ENCODE results near the gene SFXN5. TPM values are rescaled to one million over a fixed set of nuclear protein-coding genes. Genes with fewer than 3 reads are reported as not detected.

SFXN5 gene
- total RNA-seq, 1 experiment from 2014 or later: 31.3 TPM

DNA sequence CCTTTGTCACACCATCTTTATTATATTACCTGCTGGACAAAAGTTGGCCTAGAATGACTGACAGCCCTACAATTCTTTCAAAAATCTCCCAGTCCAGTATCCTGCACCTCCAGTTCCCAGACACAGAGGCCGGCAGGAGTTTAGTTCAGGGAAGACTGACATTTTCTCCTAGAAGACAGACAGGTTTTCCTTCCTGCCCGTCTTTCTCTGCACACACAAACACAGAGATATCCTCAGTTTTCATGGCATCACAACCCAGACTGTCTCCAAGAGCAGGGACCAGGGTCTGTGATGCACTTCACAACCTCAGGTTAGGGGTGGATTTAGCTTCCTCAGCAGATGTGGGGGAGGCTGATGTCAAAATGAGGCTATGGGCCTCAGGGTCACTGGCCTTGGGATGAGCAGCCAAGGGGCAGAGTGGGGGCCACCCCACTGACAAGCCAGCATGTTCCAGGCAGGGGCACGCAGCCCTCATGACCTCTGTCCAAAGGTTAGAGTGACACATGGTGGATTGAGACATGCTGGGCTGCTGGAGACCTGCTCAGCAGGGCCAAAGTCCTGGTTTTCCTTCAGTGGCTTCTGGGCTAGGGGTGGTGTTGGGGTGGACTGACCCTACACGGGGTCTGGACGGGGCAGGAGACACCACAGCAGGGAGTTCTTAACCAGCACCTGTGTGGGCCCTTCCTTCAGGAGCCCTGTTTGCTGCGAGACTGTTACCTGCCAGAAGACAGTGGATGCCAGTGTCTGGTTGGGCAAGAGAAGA, 70.5 kb downstream of the SFXN5 start:
- H3K27ac Mint-ChIP-seq (ENCODE audit: unreplicated experiment): peak overlapping the region; percentile 36
- CTCF ChIA-PET: no interaction called here
- intact Hi-C loops (cut with micrococcal nuclease; ENCODE audit: unreplicated experiment): loop anchor here (1.0 kb wide), 1 partner anchor 31 kb away; no protein-coding TSS in a partner anchor

GRCh38 chr2:72999729-73000725, 71.5 kb downstream of the SFXN5 start:
- intact Hi-C loops (cut with micrococcal nuclease; ENCODE audit: unreplicated experiment): no loop called here
- no peaks in the 10 kb centered on the region for H3K36me3 Mint-ChIP-seq (ENCODE audit: insufficient read depth, unreplicated experiment)
- CTCF ChIA-PET: interaction anchor here (0.5 kb wide), 1 partner anchor 1233 kb away, joined by 4 read pairs; no protein-coding TSS in a partner anchor
- Histone ChIP-seq H3K27me3 (replicated peaks; ENCODE audit: control insufficient read depth, insufficient read depth, low read length) (no peaks in the 10 kb centered on the region), H3K36me3 (ENCODE audit: control insufficient read depth, insufficient read depth, low read length) (no peaks in the 10 kb centered on the region; the same call in none of the 2 replicates), H3K4me1 (peaks cover 14% of the 10 kb centered on the region), H3K9me3 (no peaks in the 10 kb centered on the region), H3K4me3 (ENCODE audit: low read depth, low read length) (no peak overlapping the region)
- no peak overlapping the region for H3K27ac Mint-ChIP-seq (ENCODE audit: unreplicated experiment)
- peaks cover 11% of the 10 kb centered on the region for H3K4me1 Mint-ChIP-seq (ENCODE audit: low read depth, unreplicated experiment)
- BruUV-seq (replicated peaks): no TSS peak
- TF ChIP-seq CTCF (IDR thresholded peaks at IDR 0.05; ENCODE audit: insufficient read depth in 1 of 2, low read depth in 1 of 2, low read length in 1 of 2, severe bottlenecking in 1 of 2, unreplicated experiment in 1 of 2): no peak
- H3K4me3 Mint-ChIP-seq (ENCODE audit: unreplicated experiment): no peak overlapping the region
- H3K9me3 Mint-ChIP-seq (ENCODE audit: unreplicated experiment): no peaks in the 10 kb centered on the region
- no peaks in the 10 kb centered on the region for H3K27me3 Mint-ChIP-seq (ENCODE audit: insufficient read depth, unreplicated experiment)
- POLR2A ChIA-PET: no interaction called here
- no peak for DNase-seq

More for the DNA sequence above, 70.5 kb downstream of the SFXN5 start:
- TF ChIP-seq CTCF (IDR thresholded peaks at IDR 0.05; ENCODE audit: insufficient read depth in 1 of 2, low read depth in 1 of 2, low read length in 1 of 2, severe bottlenecking in 1 of 2, unreplicated experiment in 1 of 2): no peak
- H3K27me3 Mint-ChIP-seq (ENCODE audit: insufficient read depth, unreplicated experiment): no peaks in the 10 kb centered on the region
- BruUV-seq (replicated peaks): no TSS peak
- no peaks in the 10 kb centered on the region; the same call in none of the 2 replicates for H3K36me3 ChIP-seq (ENCODE audit: control insufficient read depth, insufficient read depth, low read length)
- H3K4me1 Mint-ChIP-seq (ENCODE audit: low read depth, unreplicated experiment): peaks cover 11% of the 10 kb centered on the region
- H3K9me3 ChIP-seq: no peaks in the 10 kb centered on the region
- no peak for DNase-seq
- POLR2A ChIA-PET: no interaction called here
- H3K9me3 Mint-ChIP-seq (ENCODE audit: unreplicated experiment): no peaks in the 10 kb centered on the region
- H3K4me3 ChIP-seq (ENCODE audit: low read depth, low read length): no peak overlapping the region
- peaks cover 14% of the 10 kb centered on the region for H3K4me1 ChIP-seq
- H3K36me3 Mint-ChIP-seq (ENCODE audit: insufficient read depth, unreplicated experiment): no peaks in the 10 kb centered on the region
- H3K4me3 Mint-ChIP-seq (ENCODE audit: unreplicated experiment): no peak overlapping the region
- H3K27me3 ChIP-seq (replicated peaks; ENCODE audit: control insufficient read depth, insufficient read depth, low read length): no peaks in the 10 kb centered on the region

- no peaks in the 10 kb centered on the region for H3K9me3 ChIP-seq
- Mint-ChIP-seq H3K27ac (ENCODE audit: unreplicated experiment) (no peak overlapping the region), H3K4me1 (ENCODE audit: low read depth, unreplicated experiment) (peaks cover 11% of the 10 kb centered on the region), H3K9me3 (ENCODE audit: unreplicated experiment) (no peaks in the 10 kb centered on the region), H3K27me3 (ENCODE audit: insufficient read depth, unreplicated experiment) (no peaks in the 10 kb centered on the region), H3K36me3 (ENCODE audit: insufficient read depth, unreplicated experiment) (no peaks in the 10 kb centered on the region), H3K4me3 (ENCODE audit: unreplicated experiment) (no peak overlapping the region)
- H3K36me3 ChIP-seq (ENCODE audit: control insufficient read depth, insufficient read depth, low read length): no peaks in the 10 kb centered on the region; the same call in none of the 2 replicates
- no peak for TF ChIP-seq CTCF (IDR thresholded peaks at IDR 0.05; ENCODE audit: insufficient read depth in 1 of 2, low read depth in 1 of 2, low read length in 1 of 2, severe bottlenecking in 1 of 2, unreplicated experiment in 1 of 2)
- H3K4me3 ChIP-seq (ENCODE audit: low read depth, low read length): no peak overlapping the region
- no peaks in the 10 kb centered on the region for H3K27me3 ChIP-seq (replicated peaks; ENCODE audit: control insufficient read depth, insufficient read depth, low read length)
- peaks cover 14% of the 10 kb centered on the region for H3K4me1 ChIP-seq
- intact Hi-C loops (cut with micrococcal nuclease; ENCODE audit: unreplicated experiment): no loop called here
- CTCF ChIA-PET: no interaction called here
- POLR2A ChIA-PET: no interaction called here
- no peak for DNase-seq
- BruUV-seq (replicated peaks): no TSS peak
Measured at GRCh38 chr2:72998724-72999123, 72.8 kb downstream of the SFXN5 start.

Measured in Caco-2 (cell line).